HCT116 (cell line): ENCODE data around the gene BARD1. TPM values are rescaled to one million over a fixed set of nuclear protein-coding genes. Genes with fewer than 3 reads are reported as not detected.

Source experiments
- ATAC-seq: fragments of 200-7000 bp; cut with Tn5 transposase; 2 replicates; pipeline ENCODE4 v1.9.1; 2020; ENCODE audit warnings: mild to moderate bottlenecking, moderate library complexity
- BruUV-seq: library from RNA; stranded (reverse); fragments of 400-500 nt; replicated peaks from 2 replicates; lab custom pipeline; 2021; lab: Mats Ljungman, UMichigan
- CTCF ChIA-PET: fragments of 300-600 bp; sonication (Branson Sonifier 250); formaldehyde crosslinking; loops from one replicate; lab custom pipeline; 2021; ENCODE audit warnings: antibody characterized with exemption; lab: Charles Lee
- POLR2A ChIA-PET: fragments of 300-600, 350-600 bp; sonication (Branson Sonifier 250); formaldehyde crosslinking; loops from one replicate; lab custom pipeline; 2021; ENCODE audit warnings: antibody characterized with exemption; lab: Charles Lee
- RAD21 ChIA-PET, 2 experiments: fragments of 300-600 bp; sonication (Branson Sonifier 250); formaldehyde crosslinking; loops; one replicate each; lab custom pipeline; 2023; ENCODE audit warnings: low total read pairs in 2 of 2; ENCODE audit not compliant: uncharacterized antibody in 2 of 2, unreplicated experiment in 2 of 2, low non-redundant PET in 1 of 2; lab: Charles Lee
- DNase-seq: peaks from one replicate; pipeline ENCODE4 v3.0.0-alpha.2; 2010; ENCODE audit warnings: low read depth, low spot score
- H2AFZ ChIP-seq: fragments of 200-600 bp; shearing (Covaris generic), sonication (generic); 2 replicates; pipeline ENCODE4 v1.6.1; 2017; ENCODE audit warnings: low read depth, mixed run types, mixed read lengths, antibody characterized with exemption, low read length; ENCODE audit not compliant: poor library complexity, severe bottlenecking
- H3K27ac ChIP-seq: 2 replicates; pipeline ENCODE4 v1.5.1; 2012; ENCODE audit warnings: low read depth, low read length
- H3K27me3 ChIP-seq: fragments of 200-600 bp; sonication (generic); 2 replicates; pipeline ENCODE4 v1.6.1; 2016; ENCODE audit warnings: mixed run types, low read length, mixed read lengths; ENCODE audit not compliant: insufficient read depth
- H3K36me3 ChIP-seq, 2 experiments: fragments of 200-500 bp in 1 of 2; fragments of 200-600 bp in 1 of 2; sonication (Bioruptor generic) in 1 of 2; sonication (generic) in 1 of 2; 2 replicates each; pipeline versions ENCODE4 v1.5.1 to v1.6.1; 2014 to 2016; ENCODE audit warnings: low read length in 2 of 2, inconsistent platforms in 1 of 2, mixed read lengths in 1 of 2, mixed run types in 1 of 2; ENCODE audit not compliant: insufficient read depth in 2 of 2, control insufficient read depth in 1 of 2
- H3K4me1 ChIP-seq, 2 experiments: fragments of 200-600 bp in 1 of 2; sonication (generic) in 1 of 2; 2 replicates each; pipeline versions ENCODE4 v1.5.1 to v1.6.1; 2012 to 2017; ENCODE audit warnings: low read length in 2 of 2, inconsistent platforms in 1 of 2, mild to moderate bottlenecking in 1 of 2, mixed read lengths in 1 of 2, mixed run types in 1 of 2, moderate library complexity in 1 of 2; ENCODE audit not compliant: insufficient read depth in 2 of 2, control insufficient read depth in 1 of 2
- H3K4me2 ChIP-seq: fragments of 200-600 bp; sonication (generic); 2 replicates; pipeline ENCODE4 v1.6.1; 2017; ENCODE audit warnings: mixed run types, low read length, mixed read lengths
- H3K4me3 ChIP-seq, 2 experiments: fragments of 200-600 bp in 1 of 2; sonication (generic) in 1 of 2; replicated peaks in 1 of 2; 2 replicates each; pipeline ENCODE4 v1.5.1; 2011 to 2016; ENCODE audit warnings: low read length in 2 of 2, control low read depth in 1 of 2, low read depth in 1 of 2, mild to moderate bottlenecking in 1 of 2, mixed read lengths in 1 of 2, mixed run types in 1 of 2
- H3K79me2 ChIP-seq: fragments of 200-600 bp; sonication (generic); 2 replicates; pipeline ENCODE4 v1.6.1; 2017; ENCODE audit warnings: mild to moderate bottlenecking, mixed run types, low read length, moderate library complexity, mixed read lengths; ENCODE audit not compliant: insufficient read depth
- H3K9ac ChIP-seq: fragments of 200-600 bp; sonication (generic); 2 replicates; pipeline ENCODE4 v1.6.1; 2016; ENCODE audit warnings: low read length, mixed read lengths
- H3K9me2 ChIP-seq: fragments of 200-600 bp; sonication (generic), shearing (Covaris generic); 2 replicates; pipeline ENCODE4 v1.6.1; 2017; ENCODE audit warnings: mixed run types, mild to moderate bottlenecking, moderate library complexity; ENCODE audit not compliant: insufficient read depth
- H3K9me3 ChIP-seq, 2 experiments: fragments of 200-500 bp in 1 of 2; fragments of 200-600 bp in 1 of 2; sonication (Bioruptor generic) in 1 of 2; sonication (generic) in 1 of 2; 2 replicates each; pipeline ENCODE4 v1.6.1; 2014 to 2017; ENCODE audit warnings: low read length in 2 of 2, mixed read lengths in 2 of 2, inconsistent platforms in 1 of 2, low read depth in 1 of 2, mild to moderate bottlenecking in 1 of 2, mixed run types in 1 of 2, moderate library complexity in 1 of 2; ENCODE audit not compliant: control insufficient read depth in 1 of 2, insufficient read depth in 1 of 2
- H4K20me1 ChIP-seq: fragments of 200-600 bp; sonication (generic), shearing (Covaris generic); 2 replicates; pipeline ENCODE4 v1.6.1; 2017; ENCODE audit warnings: mixed run types, mild to moderate bottlenecking, moderate library complexity; ENCODE audit not compliant: insufficient read depth
- CBX3 ChIP-seq: IDR thresholded peaks from 2 replicates; pipeline ENCODE4 v1.6.1; 2012; ENCODE audit warnings: low read depth
- CEBPB ChIP-seq: IDR thresholded peaks from 2 replicates; pipeline ENCODE4 v1.6.1; 2012; ENCODE audit warnings: low read depth
- CTCF ChIP-seq, 3 experiments: fragments of 200-600 bp in 1 of 3; sonication (generic) in 1 of 3; IDR thresholded peaks in 2 of 3; conservative IDR thresholded peaks in 1 of 3; 2 replicates each; pipeline ENCODE4 v1.5.1; 2012 to 2017; ENCODE audit warnings: low read depth in 2 of 3, low read length in 2 of 3, antibody characterized with exemption in 1 of 3, borderline replicate concordance in 1 of 3, control low read depth in 1 of 3, mild to moderate bottlenecking in 1 of 3, mixed read lengths in 1 of 3, mixed run types in 1 of 3, moderate library complexity in 1 of 3; ENCODE audit not compliant: insufficient read depth in 1 of 3
- EGR1 ChIP-seq: IDR thresholded peaks from 2 replicates; pipeline ENCODE4 v1.6.1; 2012; ENCODE audit warnings: low read depth
- ELF1 ChIP-seq: IDR thresholded peaks from 2 replicates; pipeline ENCODE4 v1.6.1; 2012; ENCODE audit warnings: low read depth, borderline replicate concordance
- EZH2 ChIP-seq: fragments of 200-600 bp; sonication (generic); IDR thresholded peaks from 2 replicates; pipeline ENCODE4 v1.6.1; 2017; ENCODE audit warnings: antibody characterized with exemption, mixed run types
- EZH2phosphoT487 ChIP-seq: fragments of 200-600 bp; IDR thresholded peaks from 2 replicates; pipeline ENCODE4 v1.6.1; 2018; ENCODE audit warnings: antibody characterized with exemption, borderline replicate concordance
- FOSL1 ChIP-seq: IDR thresholded peaks from 2 replicates; pipeline ENCODE4 v1.6.1; 2012; ENCODE audit warnings: low read depth
- MAX ChIP-seq: IDR thresholded peaks from 2 replicates; pipeline ENCODE4 v1.6.1; 2012
- POLR2A ChIP-seq: IDR thresholded peaks from 2 replicates; pipeline ENCODE4 v1.7.0; 2011; ENCODE audit warnings: borderline replicate concordance; ENCODE audit not compliant: insufficient read depth, insufficient read length; ENCODE audit errors: extremely low read depth
- POLR2AphosphoS5 ChIP-seq: IDR thresholded peaks from 2 replicates; pipeline ENCODE4 v1.6.1; 2011; ENCODE audit warnings: mild to moderate bottlenecking, low read depth, low read length, moderate library complexity
- RAD21 ChIP-seq: IDR thresholded peaks from 2 replicates; pipeline ENCODE4 v1.6.1; 2012; ENCODE audit warnings: low read depth, mild to moderate bottlenecking
- REST ChIP-seq: IDR thresholded peaks from 2 replicates; pipeline ENCODE4 v1.6.1; 2012; ENCODE audit warnings: low read depth
- SIN3A ChIP-seq: IDR thresholded peaks from 2 replicates; pipeline ENCODE4 v1.6.1; 2012; ENCODE audit warnings: low read depth
- SP1 ChIP-seq: IDR thresholded peaks from 2 replicates; pipeline ENCODE4 v1.6.1; 2012; ENCODE audit warnings: low read depth
- TCF7L2 ChIP-seq: IDR thresholded peaks from 2 replicates; pipeline ENCODE4 v1.7.0; 2011; ENCODE audit warnings: borderline replicate concordance, inconsistent platforms; ENCODE audit not compliant: insufficient read depth, insufficient read length; ENCODE audit errors: extremely low read depth
- YY1 ChIP-seq: IDR thresholded peaks from 2 replicates; pipeline ENCODE4 v1.6.1; 2011; ENCODE audit warnings: low read length, low read depth, moderate library complexity, mild to moderate bottlenecking; ENCODE audit not compliant: insufficient replicate concordance; ENCODE audit errors: extremely low read depth
- ZBTB33 ChIP-seq: IDR thresholded peaks from 2 replicates; pipeline ENCODE4 v1.6.1; 2011; ENCODE audit warnings: mild to moderate bottlenecking, low read length, moderate library complexity; ENCODE audit not compliant: insufficient replicate concordance; ENCODE audit errors: extremely low read depth
- ZNF274 ChIP-seq: fragments of 200-500 bp; sonication (Bioruptor generic); IDR thresholded peaks from 2 replicates; pipeline ENCODE4 v1.6.1; 2014; ENCODE audit warnings: mild to moderate bottlenecking, low read depth, low read length, inconsistent platforms
- intact Hi-C: fragments of 100-400 bp; cut with micrococcal nuclease; formaldehyde crosslinking; loops from 2 replicates; pipeline ENCODE4 v1.10.0; 2022
- total RNA-seq: library from RNA; stranded (reverse); gene quantifications from one replicate; pipeline ENCODE4 v1.2.1, GENCODE V29; 2021; ENCODE audit not compliant: unreplicated experiment

Gene BARD1
- total RNA-seq, 1 experiment from 2014 or later: 19.3 TPM

GRCh38 chr2:214696681-214697080 lies 112.8 kb downstream of the BARD1 start:
- H2AFZ ChIP-seq: no peak overlapping the region
- no TSS peak for BruUV-seq
- intact Hi-C loops: no loop called here
- H4K20me1 ChIP-seq: no peaks in the 10 kb centered on the region
- ChIA-PET POLR2A (no interaction called here), CTCF (no interaction called here), RAD21 (no interaction called here)
- DNase-seq: no peak
- no peaks in the 10 kb centered on the region for H3K9me3 ChIP-seq
- no peaks in the 10 kb centered on the region for H3K36me3 ChIP-seq
- TF ChIP-seq ELF1 (no peak), EGR1 (no peak), ZNF274 (no peak), YY1 (no peak), EZH2phosphoT487 (no peak), POLR2A (no peak), CEBPB (no peak), POLR2AphosphoS5 (no peak), CTCF (IDR thresholded peaks at IDR 0.05 in 2 of 3, conservative IDR thresholded peaks at IDR 0.05 in 1 of 3; ENCODE audit: borderline replicate concordance in 1 of 3, insufficient read depth in 1 of 3, low read depth in 2 of 3, low read length in 2 of 3) (no peak), MAX (no peak), SIN3A (no peak), ZBTB33 (no peak), FOSL1 (no peak), CBX3 (no peak), EZH2 (no peak), TCF7L2 (no peak), SP1 (no peak), REST (no peak), RAD21 (no peak)
- no peaks in the 10 kb centered on the region for H3K79me2 ChIP-seq
- no peak overlapping the region for H3K4me3 ChIP-seq
- no peaks in the 10 kb centered on the region for H3K9me2 ChIP-seq
- no peaks in the 10 kb centered on the region for H3K4me1 ChIP-seq
- H3K4me2 ChIP-seq: no peak overlapping the region
- no peaks in the 10 kb centered on the region for H3K27me3 ChIP-seq
- no peak overlapping the region for H3K9ac ChIP-seq
- no peak overlapping the region for H3K27ac ChIP-seq
- ATAC-seq: no peak
